Fibroblast of gingiva (primary cell): ENCODE results near the gene TMEM252.

Source experiments
- DNase-seq: peaks from one replicate; pipeline ENCODE4 v3.0.0-alpha.2; 2011; ENCODE audit warnings: low read depth

TMEM252 gene, protein sequence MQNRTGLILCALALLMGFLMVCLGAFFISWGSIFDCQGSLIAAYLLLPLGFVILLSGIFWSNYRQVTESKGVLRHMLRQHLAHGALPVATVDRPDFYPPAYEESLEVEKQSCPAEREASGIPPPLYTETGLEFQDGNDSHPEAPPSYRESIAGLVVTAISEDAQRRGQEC

DNA sequence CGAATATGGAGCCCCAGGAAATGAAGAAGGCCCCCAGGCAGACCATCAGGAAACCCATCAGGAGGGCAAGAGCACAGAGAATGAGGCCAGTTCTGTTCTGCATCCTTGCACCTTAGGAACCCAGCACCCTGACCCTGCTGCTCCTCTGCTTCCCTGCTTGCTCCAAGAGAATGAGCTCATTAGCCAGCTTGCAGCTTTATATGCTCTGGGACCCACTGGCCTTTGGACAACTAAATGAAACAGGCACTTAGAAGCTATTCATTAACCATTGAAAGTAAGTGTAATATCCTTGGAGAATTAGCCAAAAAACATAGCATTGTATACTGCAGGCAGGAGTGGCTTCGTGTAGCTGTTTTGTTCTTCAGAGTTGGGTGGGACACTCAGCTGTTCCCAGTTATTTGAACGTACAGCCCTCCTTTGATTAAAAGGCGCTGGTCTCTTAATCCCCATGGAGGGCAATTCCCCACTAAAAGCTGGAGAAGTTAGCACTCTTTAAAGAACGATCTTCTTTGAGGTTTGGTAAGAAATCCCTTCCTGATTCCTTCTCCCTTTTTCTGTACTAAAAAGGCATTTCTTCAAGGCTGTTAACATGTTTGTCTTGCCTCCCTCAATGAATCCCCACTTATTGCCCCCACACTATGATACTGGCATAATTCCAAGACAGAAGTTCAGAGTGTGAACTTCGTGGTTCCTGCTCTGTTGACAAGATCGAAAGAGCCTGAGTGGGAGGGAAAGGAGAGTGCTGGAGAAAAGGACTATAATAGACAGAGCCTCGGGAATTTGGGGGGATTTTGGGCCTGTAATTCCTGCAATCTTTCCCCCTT lies at the start of gene TMEM252:
Gene TMEM252, minus strand, starts transcription at position 172 of the 824 bp plus-strand sequence. Its CDS starts 69 bp downstream, at position 103.
- DNase-seq = no peak

DNA sequence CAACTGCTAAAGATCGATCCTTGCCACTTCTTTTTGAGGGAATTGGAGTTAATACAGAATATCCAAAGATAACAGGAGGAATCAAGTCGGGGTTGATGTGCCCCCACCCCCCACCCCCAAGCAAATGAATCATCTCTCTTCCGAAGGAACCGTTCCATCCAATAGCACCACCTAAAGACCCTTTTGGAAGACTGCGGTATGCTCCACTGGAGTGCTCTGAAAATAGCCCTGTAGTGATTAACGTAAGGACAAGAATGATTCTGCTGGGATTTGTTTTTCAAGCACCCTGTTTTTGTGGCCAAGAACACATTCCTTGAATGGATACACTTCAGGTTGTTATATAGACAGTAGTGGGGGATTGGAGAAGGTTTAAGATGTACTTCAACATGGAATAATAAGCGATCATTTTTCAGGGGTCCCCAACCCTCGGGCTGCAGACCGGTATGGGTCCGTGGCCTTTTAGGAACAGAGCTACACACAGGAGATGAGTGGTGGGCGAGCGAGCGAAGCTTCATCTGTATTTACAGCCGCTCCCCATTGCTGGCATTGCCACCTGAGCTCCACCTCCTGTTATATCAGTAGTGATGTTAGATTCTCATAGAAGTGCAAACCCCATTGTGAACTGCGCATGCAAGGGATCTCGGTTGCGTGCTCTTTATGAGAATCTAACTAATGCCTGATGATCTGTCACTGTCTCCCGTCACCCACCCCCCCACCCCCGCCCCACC lies 44.5 kb upstream of the TMEM252 start:
- DNase-seq = no peak

DNA sequence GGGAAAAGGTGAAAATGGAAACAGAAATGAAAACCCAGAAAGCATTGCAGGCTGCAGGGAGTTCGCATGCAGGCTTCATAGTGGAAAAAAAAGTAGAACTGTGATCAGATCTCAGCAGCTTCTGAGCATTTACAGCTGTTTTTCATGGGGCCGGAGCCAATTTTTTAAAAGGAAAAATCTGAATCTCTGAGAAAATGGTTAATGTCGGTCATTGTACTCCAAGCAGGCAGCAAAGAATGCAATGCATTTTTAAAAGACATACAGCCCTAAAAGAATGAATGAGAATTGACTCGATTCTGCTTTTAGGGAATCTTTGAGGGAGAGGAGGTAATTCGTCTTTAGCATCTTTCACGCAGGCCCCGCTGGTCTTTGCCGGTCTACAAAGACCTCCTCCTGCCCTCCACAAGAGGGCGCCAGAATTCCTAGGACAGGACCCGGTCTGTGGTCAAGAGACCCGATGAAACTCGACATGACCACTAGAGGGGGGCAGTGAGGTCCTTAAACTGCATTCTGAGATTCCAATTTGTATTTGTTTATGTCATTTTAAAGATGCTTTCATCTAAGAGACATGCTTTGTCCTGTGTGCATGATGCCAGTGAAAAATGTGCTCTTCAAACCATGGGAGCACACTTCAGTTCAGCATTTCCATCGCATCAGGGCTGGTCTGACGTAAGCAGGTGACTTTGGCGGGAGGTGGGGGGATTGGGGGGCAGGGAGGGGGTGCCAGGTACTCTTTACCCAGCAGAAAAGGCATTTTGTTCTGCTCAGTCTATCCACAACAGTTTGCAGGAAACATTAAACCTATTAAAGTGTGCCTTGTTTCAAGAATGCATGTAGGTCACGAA lies 43.7 kb upstream of the TMEM252 start:
- peak; percentile 78 for DNase-seq

DNA sequence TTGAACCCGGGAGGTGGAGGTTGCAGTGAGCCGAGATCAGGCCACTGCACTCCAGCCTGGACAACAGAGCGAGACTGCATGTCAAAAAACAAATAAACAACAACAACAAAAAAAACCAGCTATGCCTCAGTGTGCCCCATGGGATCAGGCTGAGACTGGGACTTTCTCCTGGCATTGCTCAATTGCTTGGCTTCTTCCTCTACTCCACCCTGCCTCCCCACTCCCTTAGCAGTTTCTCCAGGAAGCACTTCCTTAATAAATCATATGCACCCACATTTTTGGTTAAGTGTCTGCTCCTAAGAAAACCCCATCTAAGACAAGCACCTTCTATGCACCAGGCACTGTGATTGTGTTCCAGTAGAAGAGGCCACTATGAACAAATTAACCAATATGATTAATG lies 41.0 kb upstream of the TMEM252 start:
- DNase-seq = no peak

DNA sequence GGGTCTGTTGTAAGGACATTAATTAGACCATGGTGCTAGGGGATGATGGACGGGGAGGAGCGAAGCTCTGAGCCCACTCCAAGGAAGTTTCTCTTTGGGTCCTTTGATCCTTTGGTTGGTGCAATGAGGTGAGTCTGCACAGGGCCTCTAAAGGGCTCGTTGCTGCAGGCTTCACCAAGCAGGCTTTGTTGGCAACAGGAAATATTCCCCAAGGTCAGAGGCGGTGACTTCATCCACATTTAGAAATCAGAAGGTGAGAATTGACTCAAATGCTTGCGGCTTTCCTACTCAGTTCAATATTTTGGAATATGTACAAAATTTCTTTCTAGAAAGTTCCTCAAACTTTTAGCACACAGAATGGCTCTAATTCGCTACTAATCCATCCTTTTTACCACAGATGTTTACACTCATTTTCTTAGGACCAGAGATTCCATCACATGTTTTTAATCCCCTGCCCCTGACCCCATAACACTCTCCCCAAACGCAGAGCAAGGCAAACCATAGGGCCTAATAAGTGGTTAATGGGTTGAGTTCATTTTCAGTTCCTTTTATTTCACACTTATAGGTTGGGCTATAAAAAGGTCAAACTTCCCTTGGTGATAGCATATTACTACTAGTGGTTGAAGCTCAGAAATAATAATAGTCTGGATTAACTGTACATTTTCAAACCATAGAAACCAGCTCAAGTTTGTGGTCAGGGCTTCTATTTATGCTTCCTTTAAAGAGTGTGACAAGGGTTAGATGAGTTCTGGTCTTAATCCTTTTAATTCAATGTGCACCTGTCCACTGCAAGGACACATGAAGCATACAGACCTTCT lies 37.3 kb upstream of the TMEM252 start:
- DNase-seq = no peak

DNA sequence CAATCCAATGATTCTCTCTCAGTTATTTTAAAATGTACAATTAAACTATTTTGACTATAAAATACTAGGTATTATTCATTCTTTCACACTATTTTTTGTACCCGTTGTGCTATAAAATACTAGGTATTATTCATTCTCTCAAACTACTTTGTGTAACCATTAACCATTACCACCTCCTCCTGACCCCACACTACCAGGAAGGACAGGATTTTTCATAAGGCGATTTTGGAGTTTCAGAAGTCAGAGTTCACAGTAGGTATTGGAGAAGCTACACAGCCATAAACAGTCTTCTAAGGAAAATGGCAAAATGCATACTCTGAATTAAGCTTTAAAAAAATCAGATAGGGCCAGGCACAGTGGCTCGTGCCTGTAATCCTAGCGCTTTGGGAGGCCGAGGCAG lies 35.1 kb upstream of the TMEM252 start:
- DNase-seq = no peak

DNA sequence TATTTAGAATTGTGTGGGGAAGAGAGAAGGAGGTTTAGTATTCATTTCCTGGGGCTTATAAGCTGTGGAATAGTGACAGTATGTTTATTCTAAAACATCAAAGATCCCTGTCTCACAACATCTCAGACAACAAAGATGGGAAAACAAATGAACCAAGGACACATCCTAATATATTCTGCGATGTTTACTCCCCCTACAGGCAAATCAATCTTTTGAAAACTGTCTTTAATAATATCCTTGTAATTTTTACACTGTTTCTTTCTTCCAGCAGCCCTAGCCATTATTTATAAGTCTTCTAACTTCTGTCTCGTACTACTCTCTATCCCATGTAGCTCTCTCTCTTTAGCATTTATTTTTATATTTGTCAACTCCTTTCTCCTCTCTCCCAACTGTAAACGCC lies 33.5 kb upstream of the TMEM252 start:
- DNase-seq = no peak

DNA sequence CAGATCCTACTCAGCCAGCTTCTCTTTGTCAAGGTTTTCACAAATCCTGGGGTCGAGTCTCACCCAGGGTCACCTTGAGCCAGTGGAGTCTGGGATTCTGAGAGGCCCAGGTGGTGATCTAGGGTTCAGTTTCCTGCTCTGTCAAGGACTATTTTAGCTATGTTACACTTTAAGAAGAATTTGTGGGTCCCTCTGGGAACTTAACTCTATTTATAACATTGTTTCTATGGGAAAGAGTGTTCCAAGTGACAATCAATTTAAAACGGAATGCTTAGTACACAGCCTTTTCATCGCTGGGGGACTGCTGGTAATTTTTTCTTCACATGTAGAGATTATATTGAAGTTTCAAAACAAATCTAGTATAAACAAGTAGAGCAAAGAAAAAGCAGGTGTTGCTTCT lies 26.9 kb upstream of the TMEM252 start:
- no peak for DNase-seq

DNA sequence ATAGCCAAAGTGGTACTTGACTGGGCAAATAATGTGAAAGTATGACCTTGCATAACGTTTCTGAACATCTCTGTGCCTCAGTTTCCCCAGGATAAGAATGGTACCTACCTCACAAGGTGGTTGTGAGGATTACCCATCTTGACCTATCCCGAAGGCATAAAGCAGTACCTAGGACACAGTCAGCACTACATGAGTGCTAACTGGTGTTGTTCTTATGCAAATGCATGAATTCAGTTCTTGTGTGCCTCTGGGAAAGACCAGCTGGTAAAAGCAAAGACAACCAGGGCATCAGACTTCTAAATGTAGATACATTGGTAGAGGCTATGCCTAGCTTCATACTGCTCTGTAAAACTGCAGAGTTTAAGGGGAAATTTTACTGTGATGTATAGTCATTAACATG lies 21.8 kb upstream of the TMEM252 start:
- no peak for DNase-seq

DNA sequence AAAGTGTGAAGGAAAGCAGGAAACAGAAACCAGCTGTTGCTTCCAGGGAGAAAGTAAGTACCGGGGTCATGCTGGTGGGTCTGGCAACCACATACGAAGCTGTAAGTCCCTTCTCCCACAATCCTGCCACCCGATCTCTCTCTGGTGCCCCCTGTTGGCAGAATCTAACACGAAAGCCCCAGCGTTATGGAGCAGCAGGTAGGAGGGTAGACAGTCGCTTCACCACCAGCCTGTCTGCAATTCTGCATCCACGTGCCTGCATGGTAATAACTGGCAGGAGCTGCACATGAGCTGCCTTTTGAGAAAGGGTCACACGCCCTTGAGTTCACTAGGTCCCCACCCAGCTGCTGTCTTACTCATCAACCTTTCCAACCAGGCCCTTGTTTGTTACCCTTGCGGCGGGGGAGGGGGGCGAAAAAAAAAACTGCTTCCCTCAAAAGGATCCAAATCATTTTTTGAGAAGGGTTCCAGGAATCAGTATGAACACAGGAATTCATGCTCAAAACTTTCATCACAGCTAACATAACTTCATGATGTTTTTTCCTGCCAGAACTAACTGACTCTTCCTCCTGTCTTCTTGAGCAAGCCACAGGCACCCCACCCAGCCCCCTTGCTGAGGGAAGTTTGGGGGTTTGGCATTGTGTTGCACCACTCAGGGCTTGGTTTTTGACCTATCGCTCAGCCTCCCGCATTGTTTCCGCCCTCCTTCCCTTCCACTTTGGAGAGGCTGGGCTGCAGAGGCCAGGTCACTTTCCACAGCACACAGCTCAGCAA lies 19.6 kb upstream of the TMEM252 start:
- peak; percentile 4 for DNase-seq

DNA sequence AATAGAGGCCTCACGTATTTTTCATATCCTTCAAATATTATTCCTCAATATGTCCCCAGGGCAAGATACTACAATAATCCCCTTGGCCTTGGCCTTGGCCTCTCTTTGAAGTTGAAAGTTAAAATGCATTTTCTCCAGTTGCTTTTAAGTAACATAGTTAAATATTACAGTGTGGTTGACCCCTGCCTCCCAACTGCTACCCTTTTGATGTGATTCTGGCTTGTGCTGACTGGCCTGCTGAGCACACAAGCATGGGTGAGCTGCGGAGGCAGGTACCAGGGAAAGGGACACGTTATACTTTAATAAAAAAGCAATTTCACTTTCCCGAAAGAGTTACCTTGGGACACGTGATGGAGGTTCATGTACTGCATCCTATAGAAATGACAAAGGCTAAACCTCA lies 17.9 kb upstream of the TMEM252 start:
- DNase-seq = no peak

DNA sequence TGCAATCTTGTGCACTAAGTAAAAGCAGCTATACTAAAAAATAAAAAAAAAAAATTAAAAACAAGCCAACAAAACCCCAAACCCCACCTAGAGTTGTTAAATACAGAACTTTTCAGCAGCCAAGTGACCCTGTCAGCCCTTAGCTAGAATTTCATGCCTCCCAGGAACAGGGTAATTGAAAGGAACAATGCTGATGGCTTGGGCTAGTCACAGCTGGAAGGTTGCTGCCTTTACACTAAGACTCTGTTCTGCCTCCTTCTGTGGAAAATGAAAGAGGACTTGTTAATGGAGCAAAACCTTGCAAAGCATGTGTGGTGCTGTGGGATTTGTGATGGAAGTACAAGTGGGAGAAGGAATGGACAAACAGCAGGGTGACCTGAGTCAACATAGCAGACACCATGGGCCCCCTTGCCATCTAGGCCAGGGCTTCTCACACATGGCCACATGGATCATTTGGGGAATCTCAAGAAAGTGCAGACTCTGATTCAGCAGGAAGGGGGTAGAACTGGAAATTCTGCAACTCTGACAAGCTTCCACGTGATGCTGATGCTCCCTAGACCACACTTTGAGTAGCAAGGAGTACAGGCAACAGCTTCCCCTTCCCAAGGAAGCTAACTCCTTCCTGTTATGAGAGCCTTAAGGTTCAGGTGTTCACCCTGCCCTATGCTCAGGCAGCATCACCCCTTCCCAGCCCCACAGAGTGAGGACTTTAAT lies 14.9 kb upstream of the TMEM252 start:
- no peak for DNase-seq

DNA sequence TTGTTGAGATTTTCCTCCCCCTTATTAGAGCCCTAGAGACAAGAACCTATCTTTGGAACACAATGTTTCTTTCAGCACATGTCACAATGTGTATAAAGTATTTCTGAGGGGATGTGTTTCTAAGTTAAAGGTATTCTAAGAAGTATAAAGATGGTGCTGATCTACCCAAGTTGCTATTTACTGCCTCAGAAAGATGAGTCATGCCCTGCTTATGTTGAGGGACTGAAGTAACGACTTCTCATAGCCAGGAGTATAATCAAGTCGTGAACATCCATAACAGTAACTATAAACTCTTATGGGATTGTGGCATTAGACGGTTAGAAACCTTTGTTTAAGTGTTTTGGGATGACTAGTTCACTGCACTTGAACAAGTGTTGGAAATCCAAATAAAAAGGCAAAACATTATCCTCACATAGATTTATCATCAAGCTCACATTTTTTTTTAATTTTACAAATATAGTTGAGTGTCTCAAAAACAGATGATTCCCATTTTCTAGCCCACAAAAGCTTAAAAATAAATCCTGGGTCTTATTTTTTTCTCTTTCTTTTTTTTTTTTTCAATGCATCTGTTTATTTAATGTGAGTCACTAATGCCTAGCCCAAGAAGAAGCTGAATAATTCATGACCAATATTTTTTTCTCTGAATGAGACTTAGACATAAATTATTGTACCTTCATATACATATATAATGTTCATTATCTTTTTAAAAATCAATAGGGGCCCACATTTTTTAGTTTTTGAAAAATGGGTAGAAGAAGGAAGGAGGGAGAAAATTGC lies 12.2 kb upstream of the TMEM252 start:
- peak; percentile 48 for DNase-seq

DNA sequence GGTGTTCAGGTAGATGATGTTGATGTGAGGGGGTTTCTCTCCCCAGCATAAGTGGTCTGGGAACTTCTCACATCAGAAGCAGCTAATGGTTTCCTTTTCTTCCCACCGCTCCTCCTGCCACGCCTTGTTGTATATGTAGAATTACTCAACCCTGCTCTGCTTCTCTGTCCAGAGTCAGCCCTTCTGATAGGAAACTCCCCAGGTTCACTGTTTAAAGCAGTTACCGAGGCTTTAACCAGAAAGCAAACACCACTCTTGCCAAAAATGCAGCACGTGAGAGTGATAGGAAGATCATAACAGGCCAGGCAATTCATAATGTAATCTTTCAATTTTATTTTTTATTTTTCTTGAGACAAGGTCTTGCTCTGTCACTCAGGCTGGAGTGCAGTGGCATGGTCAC lies 10.5 kb upstream of the TMEM252 start:
- no peak for DNase-seq

DNA sequence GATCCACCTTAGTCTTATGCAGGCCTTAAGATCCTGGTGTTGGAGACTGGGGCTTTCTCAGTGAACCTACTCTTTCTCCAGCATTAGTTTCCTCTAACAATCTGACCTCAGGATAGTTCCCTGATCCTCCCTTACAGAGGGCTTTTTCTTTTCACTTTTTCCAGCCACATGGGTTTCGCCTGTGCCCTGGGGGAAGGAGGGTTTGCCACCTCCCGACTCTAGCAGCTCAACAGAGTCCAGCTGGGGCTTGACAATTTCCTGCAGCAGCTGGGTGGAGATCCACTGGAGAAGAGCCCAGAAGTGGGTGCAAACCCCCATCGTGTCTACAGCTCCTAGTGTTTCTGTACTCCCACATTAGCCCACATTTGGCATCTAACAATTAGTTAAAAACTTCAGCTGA lies 7.6 kb upstream of the TMEM252 start:
- no peak for DNase-seq

DNA sequence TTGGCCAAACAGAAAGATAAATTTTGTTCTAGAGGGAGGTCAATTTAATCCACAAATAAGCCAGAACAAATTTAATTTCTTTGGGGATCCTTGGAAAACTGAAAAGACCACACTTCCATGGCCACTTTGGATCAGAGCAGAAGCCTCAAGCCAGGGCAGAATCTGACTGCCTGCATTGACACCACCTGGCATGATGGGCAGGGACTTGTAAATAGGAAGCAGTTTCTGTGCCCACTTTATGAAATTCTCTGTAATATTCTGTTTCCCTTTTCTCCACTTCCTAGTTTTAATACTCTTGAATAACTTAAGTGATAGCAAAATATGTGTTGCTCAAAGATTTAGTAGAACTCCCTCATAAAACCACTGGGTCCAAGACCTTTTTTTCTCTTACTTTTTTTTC lies 6.7 kb upstream of the TMEM252 start:
- no peak for DNase-seq

DNA sequence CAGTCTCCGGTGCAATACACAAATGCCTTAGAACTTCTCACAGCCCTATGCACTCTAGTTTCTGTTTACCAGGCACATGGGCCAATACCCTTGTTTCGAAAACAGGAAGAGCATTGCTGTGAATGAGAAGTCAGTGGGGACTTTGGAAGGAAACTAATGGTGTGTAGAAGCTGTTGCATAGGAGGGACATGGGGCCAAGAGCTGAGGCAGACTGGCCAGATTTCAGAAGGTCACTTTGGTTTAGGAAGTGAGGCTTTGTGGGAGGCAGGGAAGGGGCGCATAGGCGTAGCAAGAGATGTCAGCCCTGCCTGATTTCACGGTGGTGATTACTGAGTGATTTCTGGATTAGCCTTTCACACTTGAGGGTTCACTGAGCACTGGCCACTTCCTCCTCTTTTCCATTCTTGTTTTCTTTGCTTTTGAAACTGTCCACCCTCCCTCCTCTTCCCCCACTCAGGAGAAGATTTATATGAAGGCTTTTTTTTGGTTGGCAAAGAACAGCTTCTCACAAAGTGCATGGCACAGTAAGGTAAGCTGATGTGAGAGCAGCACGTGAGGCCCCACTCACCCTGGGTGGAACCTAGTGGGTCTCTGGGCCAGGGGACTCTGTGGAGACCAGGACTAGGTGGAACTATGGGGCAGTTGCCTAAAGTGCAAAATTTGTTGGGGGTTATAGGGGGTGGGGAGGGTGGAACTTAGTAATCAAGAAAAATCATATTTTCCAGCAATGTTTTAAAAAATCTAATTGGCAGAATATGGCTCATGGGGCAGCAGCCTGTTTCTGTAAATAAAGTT lies 6.1 kb upstream of the TMEM252 start:
- DNase-seq = no peak

DNA sequence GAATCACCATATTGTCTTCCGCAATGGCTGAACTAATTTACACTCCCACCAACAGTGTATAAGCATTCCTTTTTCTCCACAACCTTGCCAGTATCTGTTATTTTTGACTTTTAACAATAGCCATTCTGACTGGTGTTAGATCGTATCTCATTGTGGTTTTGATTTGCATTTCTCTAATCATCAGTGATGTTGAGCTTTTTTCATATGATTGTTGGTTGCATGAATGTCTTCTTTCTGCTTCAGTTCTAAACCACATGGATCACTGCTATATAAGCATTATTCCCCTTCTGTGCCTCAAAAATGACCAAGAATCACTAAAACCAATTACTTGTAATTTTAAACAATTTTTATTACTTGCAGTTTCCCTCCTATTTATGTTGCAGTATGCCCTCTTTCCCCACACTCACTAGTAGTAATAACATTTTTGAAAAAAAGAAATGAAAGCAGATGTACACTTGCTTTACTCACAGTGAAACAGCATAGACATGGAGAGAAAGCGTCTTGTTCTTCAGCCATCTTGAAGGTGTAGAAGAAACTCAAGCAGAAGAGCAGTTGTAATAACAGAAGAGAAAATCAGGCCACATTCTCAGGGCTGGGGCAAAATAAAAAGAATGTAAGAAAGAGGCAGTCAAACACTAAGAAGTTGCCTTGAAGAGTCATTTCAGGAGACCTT lies 4.5 kb upstream of the TMEM252 start:
- DNase-seq = no peak
